ENCODE measurements around the gene EXOG. TPM values are rescaled to one million over a fixed set of nuclear protein-coding genes. Genes with fewer than 3 reads are reported as not detected.

Gene EXOG
- total RNA-seq, 3 donors from 2014 or later, result 7.1 to 13.0 (median 8.7) TPM

DNA sequence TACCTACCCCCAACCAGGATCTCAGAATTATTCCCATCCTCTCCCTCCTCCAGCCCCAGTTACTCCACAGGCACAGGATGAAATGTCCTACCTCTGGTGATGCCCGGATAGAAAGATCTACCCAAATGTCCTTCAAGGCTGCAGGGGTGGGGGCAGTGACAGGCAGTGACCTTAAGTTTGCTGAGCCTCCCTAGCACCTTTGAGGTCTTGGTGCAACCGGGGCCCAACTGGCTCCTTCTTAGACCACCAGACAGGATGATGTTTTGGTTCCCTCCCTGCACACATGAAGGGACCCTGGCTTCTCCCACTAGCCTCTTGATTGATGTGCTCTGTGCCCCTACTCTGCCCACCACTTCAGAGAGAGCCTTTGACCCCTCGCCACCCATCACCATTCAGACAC, 36.4 kb downstream of the EXOG start:
- Histone ChIP-seq H3K4me3 (no peak overlapping the region), H3K9me3 (no peaks in the 10 kb centered on the region), H3K4me1 (ENCODE audit: low read depth) (no peaks in the 10 kb centered on the region), H3K36me3 (ENCODE audit: low read depth) (no peaks in the 10 kb centered on the region)
- intact Hi-C loops (cut with DNase I, micrococcal nuclease), result no loop called here
- TF ChIP-seq, protein P1, sequence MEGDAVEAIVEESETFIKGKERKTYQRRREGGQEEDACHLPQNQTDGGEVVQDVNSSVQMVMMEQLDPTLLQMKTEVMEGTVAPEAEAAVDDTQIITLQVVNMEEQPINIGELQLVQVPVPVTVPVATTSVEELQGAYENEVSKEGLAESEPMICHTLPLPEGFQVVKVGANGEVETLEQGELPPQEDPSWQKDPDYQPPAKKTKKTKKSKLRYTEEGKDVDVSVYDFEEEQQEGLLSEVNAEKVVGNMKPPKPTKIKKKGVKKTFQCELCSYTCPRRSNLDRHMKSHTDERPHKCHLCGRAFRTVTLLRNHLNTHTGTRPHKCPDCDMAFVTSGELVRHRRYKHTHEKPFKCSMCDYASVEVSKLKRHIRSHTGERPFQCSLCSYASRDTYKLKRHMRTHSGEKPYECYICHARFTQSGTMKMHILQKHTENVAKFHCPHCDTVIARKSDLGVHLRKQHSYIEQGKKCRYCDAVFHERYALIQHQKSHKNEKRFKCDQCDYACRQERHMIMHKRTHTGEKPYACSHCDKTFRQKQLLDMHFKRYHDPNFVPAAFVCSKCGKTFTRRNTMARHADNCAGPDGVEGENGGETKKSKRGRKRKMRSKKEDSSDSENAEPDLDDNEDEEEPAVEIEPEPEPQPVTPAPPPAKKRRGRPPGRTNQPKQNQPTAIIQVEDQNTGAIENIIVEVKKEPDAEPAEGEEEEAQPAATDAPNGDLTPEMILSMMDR (IDR thresholded peaks at IDR 0.05), result no peak
- DNase-seq (no peak), ATAC-seq (no peak)

DNA sequence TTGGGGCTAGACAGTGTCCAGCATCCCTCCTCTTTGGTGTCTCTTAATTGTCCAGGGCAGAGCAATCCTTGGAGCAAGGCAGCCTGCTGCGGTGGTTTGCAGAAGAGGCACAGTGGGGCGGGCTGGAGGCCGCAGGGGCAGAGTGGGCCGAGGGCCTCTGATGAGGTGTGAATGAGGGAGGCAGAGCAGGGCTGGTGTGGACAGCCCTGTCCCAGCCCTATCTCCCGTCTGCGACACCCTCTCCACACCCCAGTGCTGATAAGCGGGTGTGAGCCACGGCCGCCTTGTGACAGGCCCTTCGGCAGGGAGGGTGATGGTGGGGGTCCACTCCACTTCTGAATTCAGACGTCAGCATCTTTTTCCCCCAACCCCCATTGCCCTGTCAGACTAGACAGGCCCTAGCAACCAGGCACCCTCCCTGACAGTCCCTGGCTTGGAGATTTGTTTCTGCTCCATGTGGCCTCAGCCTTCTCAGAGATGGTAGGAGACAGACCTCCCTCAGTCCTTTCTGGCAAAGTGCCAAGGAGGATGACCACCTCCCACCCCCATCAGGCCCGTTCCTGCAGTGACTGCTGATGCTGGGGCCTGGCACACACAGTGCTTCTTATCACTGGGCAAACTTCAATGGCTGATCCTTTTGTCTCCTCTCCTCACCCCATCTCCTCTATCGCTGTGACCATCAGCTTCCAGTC, 37.3 kb downstream of the EXOG start:
- H3K4me1 ChIP-seq (ENCODE audit: low read depth), result no peaks in the 10 kb centered on the region
- intact Hi-C loops (cut with DNase I, micrococcal nuclease), result no loop called here
- H3K36me3 ChIP-seq (ENCODE audit: low read depth), result no peaks in the 10 kb centered on the region
- H3K4me3 ChIP-seq, result no peak overlapping the region
- TF ChIP-seq, protein P1 (IDR thresholded peaks at IDR 0.05), result no peak
- ATAC-seq (peak; percentile 21), DNase-seq (no peak)
- H3K9me3 ChIP-seq, result no peaks in the 10 kb centered on the region

DNA sequence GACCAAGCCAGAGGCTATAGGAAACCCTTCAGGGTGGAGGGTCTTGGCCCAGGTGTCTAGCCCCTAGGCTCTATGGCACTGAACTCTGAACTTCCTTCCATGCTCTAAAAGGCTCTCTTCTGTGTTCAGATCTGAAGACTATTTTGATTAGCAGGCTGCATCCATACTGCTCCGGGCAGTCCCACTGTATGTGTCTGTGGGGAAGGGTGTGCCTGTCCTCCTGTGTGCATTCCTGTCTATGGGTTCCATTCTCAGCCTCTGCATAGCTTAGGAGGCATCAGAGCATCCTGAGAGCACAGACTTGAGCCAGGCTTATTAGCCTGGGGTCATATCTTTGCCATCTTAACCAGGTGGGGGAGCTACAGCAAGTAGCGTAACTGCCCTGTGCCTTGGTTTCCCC, 38.0 kb downstream of the EXOG start:
- DNase-seq (no peak), ATAC-seq (no peak)
- Histone ChIP-seq H3K36me3 (ENCODE audit: low read depth) (no peaks in the 10 kb centered on the region), H3K4me1 (ENCODE audit: low read depth) (no peaks in the 10 kb centered on the region), H3K9me3 (no peaks in the 10 kb centered on the region), H3K4me3 (no peak overlapping the region)
- intact Hi-C loops (cut with DNase I, micrococcal nuclease), result no loop called here
- TF ChIP-seq, protein P1 (IDR thresholded peaks at IDR 0.05), result no peak

GRCh38 chr3:38534604-38535003, 38.5 kb downstream of the EXOG start:
- no peak for ATAC-seq
- intact Hi-C loops (cut with DNase I, micrococcal nuclease), result no loop called here
- Histone ChIP-seq H3K4me3 (no peak overlapping the region), H3K4me1 (ENCODE audit: low read depth) (no peaks in the 10 kb centered on the region), H3K9me3 (no peaks in the 10 kb centered on the region), H3K36me3 (ENCODE audit: low read depth) (no peaks in the 10 kb centered on the region)
- no peak for DNase-seq
- TF ChIP-seq, protein P1 (IDR thresholded peaks at IDR 0.05), result no peak

DNA sequence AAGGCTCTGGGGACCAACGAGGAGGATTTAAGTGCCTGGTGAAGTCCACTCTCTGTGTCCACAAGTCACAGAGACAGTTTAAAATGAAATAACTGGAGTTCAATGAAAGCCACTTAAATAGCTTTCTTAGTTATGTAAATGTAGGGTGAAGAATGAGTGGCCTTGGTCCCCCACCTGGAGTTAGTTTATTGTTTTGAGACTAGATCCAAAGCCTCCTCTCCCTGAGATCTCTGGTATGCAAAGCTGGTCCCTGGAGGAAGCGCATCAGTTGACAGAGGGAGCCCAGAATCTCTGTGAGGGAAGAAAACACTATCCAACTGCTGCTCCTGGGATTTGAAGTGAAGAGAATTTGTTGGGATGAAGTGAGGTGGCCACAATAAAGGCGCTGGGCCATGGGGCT, 40.5 kb downstream of the EXOG start:
- no peaks in the 10 kb centered on the region for H3K9me3 ChIP-seq
- no peak for DNase-seq
- TF ChIP-seq, protein P1 (IDR thresholded peaks at IDR 0.05), result no peak
- H3K4me3 ChIP-seq, result no peak overlapping the region
- intact Hi-C loops (cut with DNase I, micrococcal nuclease), result no loop called here
- H3K36me3 ChIP-seq (ENCODE audit: low read depth), result no peaks in the 10 kb centered on the region
- ATAC-seq, result no peak
- no peaks in the 10 kb centered on the region for H3K4me1 ChIP-seq (ENCODE audit: low read depth)

All from mucosa of descending colon (tissue), 3 donors.